ENCODE measurements around the gene PLS3.

Gene PLS3

GRCh38 chrX:115560978-115561604, at the start of gene PLS3:
TSS of gene PLS3 (plus strand) at chrX:115561174. CDS start at chrX:115610251, 49,077 bp downstream.
- DNase-seq (ENCODE audit: extremely low spot score) = peak; percentile 55
- TF ChIP-seq CTCF (IDR thresholded peaks at IDR 0.05; ENCODE audit: control extremely low read depth, extremely low read depth, low read depth, missing control alignments) = no peak
- ChIA-PET POLR2A (interaction anchor here (0.9 kb wide), 1 partner anchor 19 kb away, joined by 3 read pairs; no protein-coding TSS in a partner anchor), CTCF (interaction anchor here (0.6 kb wide), 1 partner anchor 23 kb away, joined by 3 read pairs; no protein-coding TSS in a partner anchor)

- POLR2A ChIA-PET = no interaction called here
- no peak for TF ChIP-seq CTCF (IDR thresholded peaks at IDR 0.05; ENCODE audit: control extremely low read depth, extremely low read depth, low read depth, missing control alignments)
- CTCF ChIA-PET = no interaction called here
- no peak for DNase-seq (ENCODE audit: extremely low spot score)
Observed at GRCh38 chrX:115518113-115518512, 42.9 kb upstream of the PLS3 start.

- DNase-seq (ENCODE audit: extremely low spot score) = no peak
- no peak for TF ChIP-seq CTCF (IDR thresholded peaks at IDR 0.05; ENCODE audit: control extremely low read depth, extremely low read depth, low read depth, missing control alignments)
- ChIA-PET CTCF (no interaction called here), POLR2A (no interaction called here)
Observed at GRCh38 chrX:115521741-115522140, 39.2 kb upstream of the PLS3 start.

- no peak for TF ChIP-seq CTCF (IDR thresholded peaks at IDR 0.05; ENCODE audit: control extremely low read depth, extremely low read depth, low read depth, missing control alignments)
- ChIA-PET CTCF (no interaction called here), POLR2A (no interaction called here)
- DNase-seq (ENCODE audit: extremely low spot score) = no peak
Observed at GRCh38 chrX:115522952-115523351, 38.0 kb upstream of the PLS3 start.

GRCh38 chrX:115525486-115525885, 35.5 kb upstream of the PLS3 start:
- no peak for DNase-seq (ENCODE audit: extremely low spot score)
- no peak for TF ChIP-seq CTCF (IDR thresholded peaks at IDR 0.05; ENCODE audit: control extremely low read depth, extremely low read depth, low read depth, missing control alignments)
- ChIA-PET POLR2A (no interaction called here), CTCF (no interaction called here)

- TF ChIP-seq CTCF (IDR thresholded peaks at IDR 0.05; ENCODE audit: control extremely low read depth, extremely low read depth, low read depth, missing control alignments) = no peak
- ChIA-PET POLR2A (interaction anchor here (0.5 kb wide), 1 partner anchor 67 kb away, joined by 4 read pairs; no protein-coding TSS in a partner anchor), CTCF (no interaction called here)
- no peak for DNase-seq (ENCODE audit: extremely low spot score)
Observed at GRCh38 chrX:115531818-115532403, 29.1 kb upstream of the PLS3 start.

Data from GM10248 (cell line).